RWPE2 (cell line): ENCODE measurements around the gene MAST3.

Experiments used
- ATAC-seq: fragments of 200-7000 bp; cut with Tn5 transposase; 3 replicates; pipeline ENCODE4 v1.9.1; 2021; ENCODE audit warnings: low read depth
- DNase-seq: peaks from one replicate; pipeline ENCODE4 v3.0.0-alpha.2; 2020; ENCODE audit warnings: low spot score
- H3K27ac ChIP-seq: fragments of 450-650 bp; 2 replicates; pipeline ENCODE4 v1.5.1; 2017; ENCODE audit warnings: mild to moderate bottlenecking; ENCODE audit not compliant: poor library complexity, severe bottlenecking
- H3K27me3 ChIP-seq: fragments of 250-450 bp; sonication (Bioruptor Pico); 2 replicates; pipeline ENCODE4 v1.5.1; 2021; ENCODE audit warnings: mild to moderate bottlenecking, moderate library complexity; ENCODE audit not compliant: insufficient read depth, poor library complexity, severe bottlenecking
- H3K36me3 ChIP-seq: fragments of 250-450 bp; sonication (Bioruptor Pico); 2 replicates; pipeline ENCODE4 v1.5.1; 2020; ENCODE audit warnings: low read depth, mild to moderate bottlenecking, moderate library complexity
- H3K4me1 ChIP-seq: fragments of 250-450 bp; sonication (Bioruptor Pico); 2 replicates; pipeline ENCODE4 v1.5.1; 2021; ENCODE audit warnings: mild to moderate bottlenecking, moderate library complexity; ENCODE audit not compliant: insufficient read depth, poor library complexity, severe bottlenecking
- H3K4me3 ChIP-seq: fragments of 250-450 bp; sonication (Bioruptor Pico); 2 replicates; pipeline ENCODE4 v1.5.1; 2021; ENCODE audit warnings: mild to moderate bottlenecking, moderate library complexity; ENCODE audit not compliant: severe bottlenecking
- H3K9me3 ChIP-seq: fragments of 250-450 bp; sonication (Bioruptor Pico); 2 replicates; pipeline ENCODE4 v1.5.1; 2021; ENCODE audit warnings: mild to moderate bottlenecking, moderate library complexity; ENCODE audit not compliant: severe bottlenecking
- CTCF ChIP-seq: fragments of 450-650 bp; IDR thresholded peaks from one replicate; pipeline ENCODE4 v1.5.1; 2017; ENCODE audit warnings: mild to moderate bottlenecking, moderate library complexity; ENCODE audit not compliant: poor library complexity, severe bottlenecking

Gene MAST3

DNA sequence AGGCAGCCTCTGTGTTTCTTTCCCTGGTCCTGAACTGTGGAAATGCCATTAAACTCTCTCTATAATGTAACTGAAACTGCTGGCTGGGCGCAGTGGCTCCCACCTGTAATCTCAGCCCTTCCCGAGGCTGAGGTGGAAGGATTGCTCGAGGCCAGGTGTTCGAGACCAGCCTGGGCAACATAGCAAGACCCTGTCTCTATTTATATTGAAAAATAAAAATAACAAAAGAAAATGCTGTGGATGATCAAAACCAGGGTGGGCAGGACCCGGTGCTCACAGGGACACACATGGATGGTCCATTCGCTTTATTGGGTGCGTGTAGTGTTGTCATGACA, 98.9 kb downstream of the MAST3 start:
- TF ChIP-seq CTCF: no peak
- peaks cover 12% of the 10 kb centered on the region for H3K36me3 ChIP-seq
- ATAC-seq (no peak), DNase-seq (no peak)
- no peak overlapping the region for H3K27ac ChIP-seq
- peaks cover 2% of the 10 kb centered on the region for H3K4me1 ChIP-seq
- no peak overlapping the region for H3K4me3 ChIP-seq
- no peaks in the 10 kb centered on the region for H3K27me3 ChIP-seq
- H3K9me3 ChIP-seq: no peaks in the 10 kb centered on the region

DNA sequence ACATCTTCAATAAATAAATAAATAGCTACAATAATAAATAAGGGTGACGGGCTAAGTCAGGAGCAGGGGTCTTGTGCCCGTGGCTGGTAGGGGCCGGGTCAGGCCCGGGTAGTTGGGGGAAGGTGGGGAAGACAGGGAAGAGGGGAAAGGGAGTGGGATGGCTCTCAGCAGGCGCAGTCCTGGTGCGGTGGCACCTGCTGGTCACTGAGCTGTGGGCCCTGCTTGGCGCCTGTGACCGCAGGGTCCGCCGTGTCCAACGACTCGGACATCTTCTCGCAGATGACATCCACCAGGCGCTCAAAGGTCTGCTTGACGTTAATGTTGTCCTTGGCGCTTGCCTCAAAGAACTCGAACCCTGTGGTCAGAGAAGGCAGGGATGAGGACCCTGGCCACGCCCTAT, 99.7 kb downstream of the MAST3 start:
- TF ChIP-seq CTCF: no peak
- Histone ChIP-seq H3K27ac (no peak overlapping the region), H3K9me3 (no peaks in the 10 kb centered on the region), H3K4me1 (peaks cover 2% of the 10 kb centered on the region), H3K4me3 (no peak overlapping the region), H3K27me3 (no peaks in the 10 kb centered on the region), H3K36me3 (peaks cover 15% of the 10 kb centered on the region)
- DNase-seq (no peak), ATAC-seq (no peak)

DNA sequence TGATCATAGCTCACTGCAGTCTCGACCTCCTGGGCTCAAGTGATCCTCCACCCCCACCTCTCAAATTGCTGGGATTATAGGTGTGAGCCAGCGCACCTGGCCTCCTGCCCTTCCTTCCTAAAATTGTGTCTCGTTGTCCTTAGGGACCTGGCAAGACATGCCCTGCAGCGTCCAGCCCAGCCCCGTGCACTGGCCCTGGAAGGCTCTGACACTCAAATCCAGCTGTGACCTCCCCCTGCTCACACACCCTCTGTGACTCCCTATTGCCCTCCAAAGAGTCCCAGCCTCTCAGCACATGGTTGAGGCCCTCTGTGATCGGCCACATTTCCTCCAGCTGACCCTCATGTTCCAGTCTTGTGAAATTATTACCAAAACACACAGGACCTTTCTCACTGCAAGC, 100.4 kb downstream of the MAST3 start:
- no peak overlapping the region for H3K27ac ChIP-seq
- no peaks in the 10 kb centered on the region for H3K9me3 ChIP-seq
- H3K36me3 ChIP-seq: peaks cover 15% of the 10 kb centered on the region
- H3K4me3 ChIP-seq: no peak overlapping the region
- peaks cover 2% of the 10 kb centered on the region for H3K4me1 ChIP-seq
- ATAC-seq: no peak
- H3K27me3 ChIP-seq: no peaks in the 10 kb centered on the region
- no peak for DNase-seq
- no peak for TF ChIP-seq CTCF

- ATAC-seq (no peak), DNase-seq (no peak)
- no peak for TF ChIP-seq CTCF
- H3K4me1 ChIP-seq: peaks cover 2% of the 10 kb centered on the region
- no peaks in the 10 kb centered on the region for H3K9me3 ChIP-seq
- peaks cover 15% of the 10 kb centered on the region for H3K36me3 ChIP-seq
- H3K27ac ChIP-seq: no peak overlapping the region
- H3K27me3 ChIP-seq: no peaks in the 10 kb centered on the region
- H3K4me3 ChIP-seq: no peak overlapping the region
Observed at GRCh38 chr19:18198374-18198773, 100.8 kb downstream of the MAST3 start.
